ENCODE results near the gene RUVBL1.
A peak's percentile ranks its signal among the peaks of the same experiment; 100 is the strongest.
"Not testable (repeated sequence)": the region's sequence is repeated elsewhere in the genome, so short reads cannot be mapped to it uniquely, and the experiment has no call there.

The RUVBL1 gene

GRCh38 chr3:128123538-128124368 is at the start of gene RUVBL1:
TSS of gene RUVBL1 (minus strand) at chr3:128123812. CDS start at chr3:128123724, 88 bp downstream.
- H3K9me3 ChIP-seq (ENCODE audit: control insufficient read depth in 1 of 2, low read length in 2 of 2): no peaks in the 10 kb centered on the region
- H3K4me3 ChIP-seq (ENCODE audit: low read depth in 1 of 2, low read length in 2 of 2): peak within 1 kb of the TSS; percentile 86 to 100
- H3K4me1 ChIP-seq (ENCODE audit: control insufficient read depth in 1 of 2, insufficient read depth in 2 of 2, low read length in 2 of 2): peaks cover 0 to 13% of the 10 kb centered on the region in 2 donors
- H3K36me3 ChIP-seq (ENCODE audit: control insufficient read depth in 1 of 2, insufficient read depth in 2 of 2, low read length in 2 of 2): peaks cover 0 to 1% of the 10 kb centered on the region in 2 donors
- H3K27me3 ChIP-seq (ENCODE audit: low read depth, low read length): no peaks in the 10 kb centered on the region
- H3K27ac ChIP-seq (ENCODE audit: low read length): peak within 1 kb of the TSS; percentile 64

DNA sequence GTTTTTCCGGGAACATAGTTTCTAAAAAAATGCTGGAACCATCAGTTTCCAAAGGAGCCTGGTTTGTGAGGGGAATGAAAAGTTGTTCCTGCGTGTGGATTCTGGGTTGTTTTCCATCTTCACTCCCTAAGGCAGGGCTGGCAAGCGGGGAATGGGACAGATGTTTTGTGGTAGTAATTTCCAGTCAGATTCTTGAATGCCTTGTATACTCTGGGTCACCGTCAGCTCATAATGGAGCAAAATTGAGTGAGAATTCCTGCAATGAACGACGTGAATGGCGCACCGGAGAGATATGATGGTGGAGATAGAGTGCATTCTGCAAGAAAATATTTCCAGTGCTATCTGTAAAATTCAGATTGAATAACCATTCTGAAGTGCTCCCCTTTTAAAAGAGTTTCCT is 49.6 kb upstream of the RUVBL1 start:
- no peaks in the 10 kb centered on the region for H3K9me3 ChIP-seq (ENCODE audit: control insufficient read depth in 1 of 2, low read length in 2 of 2)
- H3K4me3 ChIP-seq (ENCODE audit: low read depth in 1 of 2, low read length in 2 of 2): no peak overlapping the region
- H3K27ac ChIP-seq (ENCODE audit: low read length): no peak overlapping the region
- no peaks in the 10 kb centered on the region for H3K27me3 ChIP-seq (ENCODE audit: low read depth, low read length)
- no peaks in the 10 kb centered on the region for H3K36me3 ChIP-seq (ENCODE audit: control insufficient read depth in 1 of 2, insufficient read depth in 2 of 2, low read length in 2 of 2)
- H3K4me1 ChIP-seq (ENCODE audit: control insufficient read depth in 1 of 2, insufficient read depth in 2 of 2, low read length in 2 of 2): peaks cover 9 to 20% of the 10 kb centered on the region in 2 donors

DNA sequence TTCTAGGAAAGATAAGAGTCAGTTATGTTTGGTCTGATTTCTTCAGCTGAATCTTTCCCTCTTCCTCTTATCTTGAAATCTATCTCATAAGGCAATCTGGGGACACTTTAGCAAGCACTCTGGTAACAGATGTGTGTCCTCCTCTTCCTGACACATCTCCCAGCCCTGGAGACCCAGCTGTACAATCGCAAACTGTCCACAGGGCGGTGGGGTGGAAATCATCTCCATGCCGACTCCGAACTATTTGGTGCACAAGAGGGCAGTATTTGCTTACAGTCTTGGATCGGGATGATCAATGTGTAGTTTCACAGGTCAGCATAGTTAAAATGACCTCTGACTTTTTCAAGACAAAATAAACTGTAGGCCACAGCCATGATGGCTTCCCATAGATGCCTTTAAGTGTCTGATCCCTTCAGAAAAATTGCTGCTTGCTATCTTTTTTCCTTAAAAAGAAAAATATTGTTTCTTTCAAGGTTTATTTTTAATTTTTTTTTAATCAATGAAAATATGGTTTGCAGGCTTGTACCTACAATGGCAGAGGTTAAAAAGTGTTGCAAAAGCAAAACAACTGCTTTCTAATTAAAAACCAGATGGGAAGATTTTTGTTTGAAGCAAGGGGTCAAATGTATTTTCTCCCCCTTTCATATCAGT is 47.4 kb upstream of the RUVBL1 start:
- no peaks in the 10 kb centered on the region for H3K27me3 ChIP-seq (ENCODE audit: low read depth, low read length)
- H3K4me3 ChIP-seq (ENCODE audit: low read depth in 1 of 2, low read length in 2 of 2): no peak overlapping the region
- H3K9me3 ChIP-seq (ENCODE audit: control insufficient read depth in 1 of 2, low read length in 2 of 2): no peaks in the 10 kb centered on the region
- no peaks in the 10 kb centered on the region for H3K36me3 ChIP-seq (ENCODE audit: control insufficient read depth in 1 of 2, insufficient read depth in 2 of 2, low read length in 2 of 2)
- peaks cover 9 to 20% of the 10 kb centered on the region in 2 donors for H3K4me1 ChIP-seq (ENCODE audit: control insufficient read depth in 1 of 2, insufficient read depth in 2 of 2, low read length in 2 of 2)
- H3K27ac ChIP-seq (ENCODE audit: low read length): no peak overlapping the region

GRCh38 chr3:128168836-128169235 is 45.2 kb upstream of the RUVBL1 start:
- Histone ChIP-seq H3K27me3 (ENCODE audit: low read depth, low read length) (no peaks in the 10 kb centered on the region), H3K27ac (ENCODE audit: low read length) (no peak overlapping the region), H3K9me3 (ENCODE audit: control insufficient read depth in 1 of 2, low read length in 2 of 2) (no peaks in the 10 kb centered on the region), H3K4me1 (ENCODE audit: control insufficient read depth in 1 of 2, insufficient read depth in 2 of 2, low read length in 2 of 2) (peaks cover 0 to 6% of the 10 kb centered on the region in 2 donors), H3K4me3 (ENCODE audit: low read depth in 1 of 2, low read length in 2 of 2) (no peak overlapping the region), H3K36me3 (ENCODE audit: control insufficient read depth in 1 of 2, insufficient read depth in 2 of 2, low read length in 2 of 2) (no peaks in the 10 kb centered on the region)

DNA sequence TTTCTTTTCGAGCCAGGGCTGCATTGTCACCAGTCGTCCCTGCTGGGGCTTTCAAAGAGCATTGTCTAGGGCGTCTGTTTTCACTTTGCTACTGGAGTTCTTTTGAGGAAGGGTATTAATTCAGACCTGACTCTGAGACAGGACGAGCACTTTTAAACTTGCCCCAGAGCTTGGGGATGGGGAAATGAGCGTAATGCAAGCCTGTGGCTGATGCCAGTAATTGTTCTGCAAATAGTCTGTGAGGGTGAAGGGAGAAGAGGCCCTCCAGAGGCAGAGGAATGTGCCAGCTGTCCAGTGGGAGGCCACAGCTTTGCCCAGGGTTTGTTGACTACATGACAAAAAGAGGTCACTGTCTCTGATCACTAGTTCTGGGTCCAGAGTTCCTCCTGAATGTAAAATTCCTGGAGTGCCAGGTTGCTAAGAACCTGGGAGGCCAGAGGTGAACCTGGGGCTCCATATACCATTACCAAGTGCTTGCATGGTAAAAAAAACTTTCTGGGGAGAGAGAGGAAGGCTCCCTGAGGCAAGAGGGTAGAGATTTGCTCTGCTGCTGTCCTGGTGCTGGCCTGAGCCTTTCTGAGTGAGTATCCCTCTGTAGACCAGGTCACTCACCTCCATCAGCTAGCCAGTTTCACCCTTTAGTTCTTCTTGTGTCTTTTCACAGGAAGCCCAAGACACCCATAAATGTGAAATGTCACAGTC is 44.5 kb upstream of the RUVBL1 start:
- Histone ChIP-seq H3K4me3 (ENCODE audit: low read depth in 1 of 2, low read length in 2 of 2) (no peak overlapping the region), H3K9me3 (ENCODE audit: control insufficient read depth in 1 of 2, low read length in 2 of 2) (no peaks in the 10 kb centered on the region), H3K36me3 (ENCODE audit: control insufficient read depth in 1 of 2, insufficient read depth in 2 of 2, low read length in 2 of 2) (no peaks in the 10 kb centered on the region), H3K27me3 (ENCODE audit: low read depth, low read length) (no peaks in the 10 kb centered on the region), H3K27ac (ENCODE audit: low read length) (no peak overlapping the region), H3K4me1 (ENCODE audit: control insufficient read depth in 1 of 2, insufficient read depth in 2 of 2, low read length in 2 of 2) (peaks cover 0 to 6% of the 10 kb centered on the region in 2 donors)

DNA sequence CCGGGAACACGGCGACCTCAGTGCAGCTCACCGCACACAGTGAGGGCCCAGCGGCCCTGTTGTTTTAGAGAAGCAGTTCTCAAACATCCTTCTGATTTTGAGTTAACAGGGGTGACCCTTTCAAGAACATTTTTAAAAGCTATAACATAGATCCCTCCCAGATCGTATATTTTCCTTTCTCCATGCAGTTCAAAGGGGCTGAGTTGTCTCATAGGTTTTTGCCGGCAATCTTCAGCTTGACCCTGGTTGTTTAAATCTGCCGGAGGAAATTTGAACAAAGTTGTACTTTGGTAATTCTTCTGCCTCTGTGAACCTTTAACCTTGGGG is 44.0 kb upstream of the RUVBL1 start:
- H3K9me3 ChIP-seq (ENCODE audit: control insufficient read depth in 1 of 2, low read length in 2 of 2): no peaks in the 10 kb centered on the region
- no peak overlapping the region for H3K27ac ChIP-seq (ENCODE audit: low read length)
- H3K4me3 ChIP-seq (ENCODE audit: low read depth in 1 of 2, low read length in 2 of 2): no peak overlapping the region
- H3K4me1 ChIP-seq (ENCODE audit: control insufficient read depth in 1 of 2, insufficient read depth in 2 of 2, low read length in 2 of 2): peaks cover 0 to 6% of the 10 kb centered on the region in 2 donors
- H3K36me3 ChIP-seq (ENCODE audit: control insufficient read depth in 1 of 2, insufficient read depth in 2 of 2, low read length in 2 of 2): no peaks in the 10 kb centered on the region
- H3K27me3 ChIP-seq (ENCODE audit: low read depth, low read length): no peaks in the 10 kb centered on the region

GRCh38 chr3:128166971-128167453 is 43.4 kb upstream of the RUVBL1 start:
- H3K27ac ChIP-seq (ENCODE audit: low read length): no peak overlapping the region
- peaks cover 0 to 6% of the 10 kb centered on the region in 2 donors for H3K4me1 ChIP-seq (ENCODE audit: control insufficient read depth in 1 of 2, insufficient read depth in 2 of 2, low read length in 2 of 2)
- H3K4me3 ChIP-seq (ENCODE audit: low read depth in 1 of 2, low read length in 2 of 2): no peak overlapping the region
- no peaks in the 10 kb centered on the region for H3K9me3 ChIP-seq (ENCODE audit: control insufficient read depth in 1 of 2, low read length in 2 of 2)
- H3K27me3 ChIP-seq (ENCODE audit: low read depth, low read length): no peaks in the 10 kb centered on the region
- H3K36me3 ChIP-seq (ENCODE audit: control insufficient read depth in 1 of 2, insufficient read depth in 2 of 2, low read length in 2 of 2): peaks cover 0 to 4% of the 10 kb centered on the region in 2 donors

GRCh38 chr3:128163432-128163831 is 39.8 kb upstream of the RUVBL1 start:
- H3K27me3 ChIP-seq (ENCODE audit: low read depth, low read length): no peaks in the 10 kb centered on the region
- H3K4me3 ChIP-seq (ENCODE audit: low read depth in 1 of 2, low read length in 2 of 2): no peak overlapping the region
- H3K4me1 ChIP-seq (ENCODE audit: control insufficient read depth in 1 of 2, insufficient read depth in 2 of 2, low read length in 2 of 2): no peaks in the 10 kb centered on the region
- no peak overlapping the region for H3K27ac ChIP-seq (ENCODE audit: low read length)
- H3K36me3 ChIP-seq (ENCODE audit: control insufficient read depth in 1 of 2, insufficient read depth in 2 of 2, low read length in 2 of 2): peaks cover under 1 to 11% of the 10 kb centered on the region in 2 donors
- H3K9me3 ChIP-seq (ENCODE audit: control insufficient read depth in 1 of 2, low read length in 2 of 2): no peaks in the 10 kb centered on the region

GRCh38 chr3:128160661-128161060 is 37.0 kb upstream of the RUVBL1 start:
- H3K27me3 ChIP-seq (ENCODE audit: low read depth, low read length): no peaks in the 10 kb centered on the region
- H3K4me1 ChIP-seq (ENCODE audit: control insufficient read depth in 1 of 2, insufficient read depth in 2 of 2, low read length in 2 of 2): no peaks in the 10 kb centered on the region
- H3K27ac ChIP-seq (ENCODE audit: low read length): no peak overlapping the region
- H3K9me3 ChIP-seq (ENCODE audit: control insufficient read depth in 1 of 2, low read length in 2 of 2): no peaks in the 10 kb centered on the region
- peaks cover 11 to 13% of the 10 kb centered on the region in 2 donors for H3K36me3 ChIP-seq (ENCODE audit: control insufficient read depth in 1 of 2, insufficient read depth in 2 of 2, low read length in 2 of 2)
- no peak overlapping the region for H3K4me3 ChIP-seq (ENCODE audit: low read depth in 1 of 2, low read length in 2 of 2)

- H3K4me3 ChIP-seq (ENCODE audit: low read depth in 1 of 2, low read length in 2 of 2): no peak overlapping the region
- no peak overlapping the region for H3K27ac ChIP-seq (ENCODE audit: low read length)
- peaks cover 6 to 13% of the 10 kb centered on the region in 2 donors for H3K36me3 ChIP-seq (ENCODE audit: control insufficient read depth in 1 of 2, insufficient read depth in 2 of 2, low read length in 2 of 2)
- peaks cover 0 to 7% of the 10 kb centered on the region in 2 donors for H3K4me1 ChIP-seq (ENCODE audit: control insufficient read depth in 1 of 2, insufficient read depth in 2 of 2, low read length in 2 of 2)
- H3K9me3 ChIP-seq (ENCODE audit: control insufficient read depth in 1 of 2, low read length in 2 of 2): no peaks in the 10 kb centered on the region
- no peaks in the 10 kb centered on the region for H3K27me3 ChIP-seq (ENCODE audit: low read depth, low read length)
Measured at GRCh38 chr3:128155616-128156360, 32.2 kb upstream of the RUVBL1 start.

- not testable (repeated sequence) for H3K9me3 ChIP-seq (ENCODE audit: control insufficient read depth in 1 of 2, low read length in 2 of 2); H3K4me1 ChIP-seq (ENCODE audit: control insufficient read depth in 1 of 2, insufficient read depth in 2 of 2, low read length in 2 of 2); H3K27me3 ChIP-seq (ENCODE audit: low read depth, low read length)
- H3K36me3 ChIP-seq (ENCODE audit: control insufficient read depth in 1 of 2, insufficient read depth in 2 of 2, low read length in 2 of 2): peaks cover 6 to 13% of the 10 kb centered on the region in 2 donors
- H3K4me3 ChIP-seq (ENCODE audit: low read depth in 1 of 2, low read length in 2 of 2): peak overlapping the region; percentile 63 to 83
- peak overlapping the region; percentile 41 for H3K27ac ChIP-seq (ENCODE audit: low read length)
Measured at GRCh38 chr3:128154354-128154753, 30.7 kb upstream of the RUVBL1 start.

Measured in muscle layer of duodenum (tissue), 2 donors.